ENCODE data around the gene GPR139.

Gene GPR139

DNA sequence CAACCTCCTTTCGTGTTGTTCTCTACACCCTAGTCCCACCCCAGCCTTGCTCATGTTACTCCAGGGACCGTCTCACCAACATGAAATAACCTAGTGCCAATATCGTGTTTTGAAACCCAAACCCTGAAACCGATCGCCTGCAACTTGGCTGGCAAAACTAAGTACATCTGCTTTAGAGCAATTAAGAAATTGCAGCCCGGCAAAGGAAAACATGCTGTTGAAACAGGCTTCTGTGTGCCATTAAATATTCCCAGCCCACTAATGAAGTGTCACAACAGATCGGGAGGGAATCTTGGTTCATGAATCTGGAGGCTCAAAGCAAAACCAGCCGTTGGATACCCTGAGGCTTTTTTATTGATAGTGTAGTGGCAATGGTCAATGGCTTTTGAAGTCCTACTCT, 48.3 kb upstream of the GPR139 start:
- H3K36me3 ChIP-seq (ENCODE audit: control insufficient read depth in 2 of 2, insufficient read depth in 1 of 2, low read length in 2 of 2): no peaks in the 10 kb centered on the region
- H3K4me3 ChIP-seq (ENCODE audit: low read depth, low read length): no peak overlapping the region
- TF ChIP-seq, protein P1, sequence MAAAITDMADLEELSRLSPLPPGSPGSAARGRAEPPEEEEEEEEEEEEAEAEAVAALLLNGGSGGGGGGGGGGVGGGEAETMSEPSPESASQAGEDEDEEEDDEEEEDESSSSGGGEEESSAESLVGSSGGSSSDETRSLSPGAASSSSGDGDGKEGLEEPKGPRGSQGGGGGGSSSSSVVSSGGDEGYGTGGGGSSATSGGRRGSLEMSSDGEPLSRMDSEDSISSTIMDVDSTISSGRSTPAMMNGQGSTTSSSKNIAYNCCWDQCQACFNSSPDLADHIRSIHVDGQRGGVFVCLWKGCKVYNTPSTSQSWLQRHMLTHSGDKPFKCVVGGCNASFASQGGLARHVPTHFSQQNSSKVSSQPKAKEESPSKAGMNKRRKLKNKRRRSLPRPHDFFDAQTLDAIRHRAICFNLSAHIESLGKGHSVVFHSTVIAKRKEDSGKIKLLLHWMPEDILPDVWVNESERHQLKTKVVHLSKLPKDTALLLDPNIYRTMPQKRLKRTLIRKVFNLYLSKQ (tag by site-specific recombination; IDR thresholded peaks at IDR 0.05; ENCODE audit: borderline replicate concordance): no peak
- TF ChIP-seq ZBTB17 (tag by site-specific recombination; IDR thresholded peaks at IDR 0.05) (no peak), FEZF1 (tag by site-specific recombination; IDR thresholded peaks at IDR 0.05) (no peak), SETDB1 (IDR thresholded peaks at IDR 0.05; ENCODE audit: insufficient read length, low read length) (no peak), YY2 (tag by site-specific recombination; IDR thresholded peaks at IDR 0.05) (no peak), ZNF785 (tag by site-specific recombination; IDR thresholded peaks at IDR 0.05) (no peak), ZNF423 (tag by site-specific recombination; IDR thresholded peaks at IDR 0.05) (no peak), ZNF830 (tag by site-specific recombination; IDR thresholded peaks at IDR 0.05; ENCODE audit: low read depth) (no peak), MYNN (tag by site-specific recombination; IDR thresholded peaks at IDR 0.05; ENCODE audit: borderline replicate concordance) (no peak), SP7 (tag by site-specific recombination; IDR thresholded peaks at IDR 0.05) (no peak), REPIN1 (tag by site-specific recombination; IDR thresholded peaks at IDR 0.05; ENCODE audit: low read depth) (no peak), ZNF155 (tag by site-specific recombination; IDR thresholded peaks at IDR 0.05) (no peak), ZNF510 (tag by site-specific recombination; IDR thresholded peaks at IDR 0.05; ENCODE audit: insufficient replicate concordance) (no peak), ZBTB20 (tag by site-specific recombination; IDR thresholded peaks at IDR 0.05) (no peak), ZNF112 (tag by site-specific recombination; IDR thresholded peaks at IDR 0.05) (no peak), ZNF776 (tag by site-specific recombination; IDR thresholded peaks at IDR 0.05; ENCODE audit: borderline replicate concordance) (no peak)
- TF ChIP-seq, protein P2, sequence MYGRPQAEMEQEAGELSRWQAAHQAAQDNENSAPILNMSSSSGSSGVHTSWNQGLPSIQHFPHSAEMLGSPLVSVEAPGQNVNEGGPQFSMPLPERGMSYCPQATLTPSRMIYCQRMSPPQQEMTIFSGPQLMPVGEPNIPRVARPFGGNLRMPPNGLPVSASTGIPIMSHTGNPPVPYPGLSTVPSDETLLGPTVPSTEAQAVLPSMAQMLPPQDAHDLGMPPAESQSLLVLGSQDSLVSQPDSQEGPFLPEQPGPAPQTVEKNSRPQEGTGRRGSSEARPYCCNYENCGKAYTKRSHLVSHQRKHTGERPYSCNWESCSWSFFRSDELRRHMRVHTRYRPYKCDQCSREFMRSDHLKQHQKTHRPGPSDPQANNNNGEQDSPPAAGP (tag by site-specific recombination; IDR thresholded peaks at IDR 0.05): no peak
- TF ChIP-seq, protein P3, sequence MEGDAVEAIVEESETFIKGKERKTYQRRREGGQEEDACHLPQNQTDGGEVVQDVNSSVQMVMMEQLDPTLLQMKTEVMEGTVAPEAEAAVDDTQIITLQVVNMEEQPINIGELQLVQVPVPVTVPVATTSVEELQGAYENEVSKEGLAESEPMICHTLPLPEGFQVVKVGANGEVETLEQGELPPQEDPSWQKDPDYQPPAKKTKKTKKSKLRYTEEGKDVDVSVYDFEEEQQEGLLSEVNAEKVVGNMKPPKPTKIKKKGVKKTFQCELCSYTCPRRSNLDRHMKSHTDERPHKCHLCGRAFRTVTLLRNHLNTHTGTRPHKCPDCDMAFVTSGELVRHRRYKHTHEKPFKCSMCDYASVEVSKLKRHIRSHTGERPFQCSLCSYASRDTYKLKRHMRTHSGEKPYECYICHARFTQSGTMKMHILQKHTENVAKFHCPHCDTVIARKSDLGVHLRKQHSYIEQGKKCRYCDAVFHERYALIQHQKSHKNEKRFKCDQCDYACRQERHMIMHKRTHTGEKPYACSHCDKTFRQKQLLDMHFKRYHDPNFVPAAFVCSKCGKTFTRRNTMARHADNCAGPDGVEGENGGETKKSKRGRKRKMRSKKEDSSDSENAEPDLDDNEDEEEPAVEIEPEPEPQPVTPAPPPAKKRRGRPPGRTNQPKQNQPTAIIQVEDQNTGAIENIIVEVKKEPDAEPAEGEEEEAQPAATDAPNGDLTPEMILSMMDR (tag by site-specific recombination; IDR thresholded peaks at IDR 0.05): no peak
- TF ChIP-seq, protein P4, sequence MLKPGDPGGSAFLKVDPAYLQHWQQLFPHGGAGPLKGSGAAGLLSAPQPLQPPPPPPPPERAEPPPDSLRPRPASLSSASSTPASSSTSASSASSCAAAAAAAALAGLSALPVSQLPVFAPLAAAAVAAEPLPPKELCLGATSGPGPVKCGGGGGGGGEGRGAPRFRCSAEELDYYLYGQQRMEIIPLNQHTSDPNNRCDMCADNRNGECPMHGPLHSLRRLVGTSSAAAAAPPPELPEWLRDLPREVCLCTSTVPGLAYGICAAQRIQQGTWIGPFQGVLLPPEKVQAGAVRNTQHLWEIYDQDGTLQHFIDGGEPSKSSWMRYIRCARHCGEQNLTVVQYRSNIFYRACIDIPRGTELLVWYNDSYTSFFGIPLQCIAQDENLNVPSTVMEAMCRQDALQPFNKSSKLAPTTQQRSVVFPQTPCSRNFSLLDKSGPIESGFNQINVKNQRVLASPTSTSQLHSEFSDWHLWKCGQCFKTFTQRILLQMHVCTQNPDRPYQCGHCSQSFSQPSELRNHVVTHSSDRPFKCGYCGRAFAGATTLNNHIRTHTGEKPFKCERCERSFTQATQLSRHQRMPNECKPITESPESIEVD (tag by site-specific recombination; IDR thresholded peaks at IDR 0.05): no peak
- CTCF ChIA-PET: interaction anchor here (0.7 kb wide), 1 partner anchor 16 kb away, joined by 4 read pairs; no protein-coding TSS in a partner anchor
- no peaks in the 10 kb centered on the region for H3K4me1 ChIP-seq (ENCODE audit: control insufficient read depth, insufficient read depth, low read length)
- H3K27ac ChIP-seq (ENCODE audit: extremely low read depth, low read depth, low read length): no peak overlapping the region
- POLR2A ChIA-PET: no interaction called here
- no peaks in the 10 kb centered on the region for H3K9me3 ChIP-seq (ENCODE audit: control insufficient read depth, insufficient read depth, low read depth, low read length)

DNA sequence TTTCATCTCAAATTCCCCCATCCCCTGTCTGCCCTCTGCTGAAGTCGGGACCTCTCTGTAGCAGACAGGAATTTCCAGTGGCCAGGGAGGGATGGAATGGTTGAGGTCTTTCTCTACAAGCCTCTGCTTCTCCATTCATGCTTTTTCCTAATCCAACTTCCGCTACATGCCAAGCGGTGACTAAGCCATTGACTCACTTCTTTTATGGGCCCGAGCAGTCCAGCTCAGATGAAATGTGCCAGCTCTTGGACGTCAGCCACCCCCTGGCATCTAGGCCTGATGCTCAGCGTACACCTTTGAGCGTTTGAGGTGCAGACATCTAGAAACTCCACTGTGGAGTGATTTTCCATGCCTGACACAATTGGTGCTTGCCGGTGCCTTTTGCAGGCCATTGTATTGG, 40.7 kb upstream of the GPR139 start:
- Histone ChIP-seq H3K27ac (ENCODE audit: extremely low read depth, low read depth, low read length) (no peak overlapping the region), H3K4me1 (ENCODE audit: control insufficient read depth, insufficient read depth, low read length) (no peaks in the 10 kb centered on the region), H3K9me3 (ENCODE audit: control insufficient read depth, insufficient read depth, low read depth, low read length) (no peaks in the 10 kb centered on the region), H3K4me3 (ENCODE audit: low read depth, low read length) (no peak overlapping the region), H3K36me3 (ENCODE audit: control insufficient read depth in 2 of 2, insufficient read depth in 1 of 2, low read length in 2 of 2) (no peaks in the 10 kb centered on the region)
- ChIA-PET POLR2A (no interaction called here), CTCF (no interaction called here)
- TF ChIP-seq ZNF2 (tag by site-specific recombination; IDR thresholded peaks at IDR 0.05) (no peak), SETDB1 (IDR thresholded peaks at IDR 0.05; ENCODE audit: insufficient read length, low read length) (no peak), GLI2 (tag by site-specific recombination; IDR thresholded peaks at IDR 0.05; ENCODE audit: borderline replicate concordance, low read depth) (no peak), ZFP41 (tag by site-specific recombination; IDR thresholded peaks at IDR 0.05; ENCODE audit: borderline replicate concordance) (no peak), ZNF843 (tag by site-specific recombination; IDR thresholded peaks at IDR 0.05) (no peak)
